GM12878 (cell line): ENCODE measurements around the gene LDB3. TPM values are rescaled to one million over a fixed set of nuclear protein-coding genes. Genes with fewer than 3 reads are reported as not detected.

ENCODE experiments used
- ATAC-seq: fragments of 200-7000 bp; cut with Tn5 transposase; 3 replicates; pipeline ENCODE4 v1.9.1; 2020; ENCODE audit warnings: mild to moderate bottlenecking, moderate library complexity
- BruUV-seq: library from RNA; stranded (reverse); fragments of 400-500 nt; replicated peaks from 2 replicates; lab custom pipeline; 2021; lab: Mats Ljungman, UMichigan
- CTCF ChIA-PET: fragments of 300-600 bp; sonication (Branson Sonifier 250); formaldehyde crosslinking; extraction: SDS; loops from one replicate; lab custom pipeline; 2021; ENCODE audit warnings: inconsistent platforms; lab: Yijun Ruan, JAX
- POLR2A ChIA-PET: fragments of 350-600 bp; formaldehyde crosslinking; extraction: SDS; loops from one replicate; lab custom pipeline; 2021; ENCODE audit warnings: inconsistent platforms; lab: Charles Lee
- RAD21 ChIA-PET: fragments of 300-600 bp; sonication (Branson Sonifier 250); formaldehyde crosslinking; loops from one replicate; lab custom pipeline; 2023; ENCODE audit warnings: antibody characterized with exemption; ENCODE audit not compliant: unreplicated experiment; lab: Charles Lee
- SMC1A ChIA-PET: fragments of 300-600 bp; sonication (Branson Sonifier 250); formaldehyde crosslinking; loops from one replicate; lab custom pipeline; 2023; ENCODE audit not compliant: unreplicated experiment, uncharacterized antibody; lab: Charles Lee
- DNase-seq: peaks from one replicate; pipeline ENCODE4 v3.0.0-alpha.2; 2011; ENCODE audit warnings: low read depth, low spot score
- FAIRE-seq: peaks from 3 replicates; lab custom pipeline; 2011; peaks lifted over from hg19 to GRCh38; lab: Jason Lieb, UNC
- H2AFZ ChIP-seq: 2 replicates; pipeline ENCODE4 v1.6.0; 2011; ENCODE audit warnings: low read depth, low read length, control low read depth; ENCODE audit not compliant: control insufficient read depth
- H3K27ac ChIP-seq: 2 replicates; pipeline ENCODE4 v1.5.1; 2011; ENCODE audit warnings: control low read depth; ENCODE audit not compliant: control insufficient read depth, insufficient read depth
- H3K27me3 ChIP-seq, 2 experiments: replicated peaks in 1 of 2; 2 replicates each; pipeline versions ENCODE4 v1.6.0 to v1.6.1; 2011; ENCODE audit warnings: low read length in 1 of 2; ENCODE audit not compliant: control insufficient read depth in 2 of 2, insufficient read depth in 2 of 2
- H3K36me3 ChIP-seq, 2 experiments: 2 replicates each; pipeline ENCODE4 v1.5.1; 2011; ENCODE audit warnings: low read length in 1 of 2; ENCODE audit not compliant: control insufficient read depth in 2 of 2, insufficient read depth in 2 of 2
- H3K4me1 ChIP-seq: 2 replicates; pipeline ENCODE4 v1.6.1; 2011; ENCODE audit warnings: mild to moderate bottlenecking, low read length, moderate library complexity, mixed read lengths; ENCODE audit not compliant: control insufficient read depth, insufficient read depth
- H3K4me2 ChIP-seq: 2 replicates; pipeline ENCODE4 v1.6.0; 2011; ENCODE audit warnings: control low read depth; ENCODE audit not compliant: control insufficient read depth, insufficient read depth
- H3K4me3 ChIP-seq: fragments of 200-600 bp; sonication (generic); 2 replicates; pipeline ENCODE4 v1.5.1; 2016
- H3K79me2 ChIP-seq: 2 replicates; pipeline ENCODE4 v1.6.0; 2011; ENCODE audit warnings: low read length; ENCODE audit not compliant: control insufficient read depth, insufficient read depth
- H3K9ac ChIP-seq: 2 replicates; pipeline ENCODE4 v1.8.0; 2011; ENCODE audit warnings: low read length, control low read depth, mixed read lengths; ENCODE audit not compliant: control insufficient read depth, insufficient read depth
- H3K9me3 ChIP-seq: replicated peaks from 3 replicates; pipeline ENCODE4 v1.5.1; 2011; ENCODE audit warnings: mild to moderate bottlenecking, low read length; ENCODE audit not compliant: control insufficient read depth, insufficient read depth
- H4K20me1 ChIP-seq: 2 replicates; pipeline ENCODE4 v1.6.0; 2011; ENCODE audit not compliant: control insufficient read depth, insufficient read depth
- BCL11A ChIP-seq: IDR thresholded peaks from 2 replicates; pipeline ENCODE4 v1.6.1; 2011; ENCODE audit warnings: low read depth, low read length
- CTCF ChIP-seq, 3 experiments: IDR thresholded peaks in 2 of 3; conservative IDR thresholded peaks in 1 of 3; 2 replicates each; pipeline ENCODE4 v1.5.1; 2011; ENCODE audit warnings: low read depth in 3 of 3, low read length in 3 of 3, mild to moderate bottlenecking in 3 of 3, control low read depth in 2 of 3, moderate library complexity in 2 of 3, inconsistent platforms in 1 of 3, mixed read lengths in 1 of 3; ENCODE audit not compliant: control insufficient read depth in 2 of 3, insufficient read depth in 1 of 3; ENCODE audit errors: extremely low read depth in 1 of 3
- ELK1 ChIP-seq: IDR thresholded peaks from 2 replicates; pipeline ENCODE4 v1.6.1; 2012; ENCODE audit warnings: low read depth, low read length, improper control_type of control experiment
- HDAC6 ChIP-seq: fragments of 200-600 bp; sonication (generic); IDR thresholded peaks from one replicate; pipeline ENCODE4 v1.8.0; 2017; ENCODE audit warnings: antibody characterized with exemption; ENCODE audit not compliant: unreplicated experiment
- NBN ChIP-seq: fragments of 450-650 bp; IDR thresholded peaks from 2 replicates; pipeline ENCODE4 v1.6.1; 2016
- NR2C2 ChIP-seq: IDR thresholded peaks from 2 replicates; pipeline ENCODE4 v1.6.1; 2011; ENCODE audit warnings: borderline replicate concordance, low read depth; ENCODE audit not compliant: control insufficient read depth, insufficient read length
- POLR2AphosphoS2 ChIP-seq: IDR thresholded peaks from 2 replicates; pipeline ENCODE4 v1.6.1; 2011; ENCODE audit warnings: low read depth, mild to moderate bottlenecking, low read length, improper control_type of control experiment, moderate library complexity
- RAD51 ChIP-seq: fragments of 450-650 bp; IDR thresholded peaks from 2 replicates; pipeline ENCODE4 v1.6.1; 2016; ENCODE audit warnings: moderate library complexity, mild to moderate bottlenecking, inconsistent platforms
- TAF1 ChIP-seq: IDR thresholded peaks from 2 replicates; pipeline ENCODE4 v1.6.1; 2011; ENCODE audit warnings: mild to moderate bottlenecking, low read depth, low read length, borderline replicate concordance
- TBL1XR1 ChIP-seq: IDR thresholded peaks from 2 replicates; pipeline ENCODE4 v1.6.1; 2012; ENCODE audit warnings: low read depth, low read length, improper control_type of control experiment
- TCF7 ChIP-seq: IDR thresholded peaks from 2 replicates; pipeline ENCODE4 v1.6.1; 2014; ENCODE audit warnings: antibody characterized with exemption, borderline replicate concordance
- WGBS: methylation state at CpG from one replicate; pipeline ENCODE4 v1.1.6; 2016; ENCODE audit warnings: low lambda C conversion rate; ENCODE audit not compliant: insufficient replicate concordance, insufficient coverage; ENCODE audit errors: missing lambda C conversion rate; 5-methylcytosine and 5-hydroxymethylcytosine counted together
- in situ Hi-C: fragments of 300-500 bp; cut with MboI; formaldehyde crosslinking; loops from 9 replicates; pipeline ENCODE4 v1.14.3; 2018; ENCODE audit warnings: mixed read lengths
- intact Hi-C: fragments of 100-400 bp; cut with micrococcal nuclease; formaldehyde crosslinking; loops from one replicate; pipeline ENCODE4 v1.14.2; 2022; ENCODE audit not compliant: unreplicated experiment
- polyA plus RNA-seq, 11 experiments: library from polyadenylated mRNA; depleted of rRNA in 4 of 11; unstranded in 6 of 11; stranded (reverse) in 5 of 11; fragments of >200 nt; fragmentation: Nextera tagmentation in 4 of 11; fragmentation: Illumina TruSeq in 1 of 11; extraction: Ambion mirVana in 4 of 11; extraction: Trizol in 1 of 11; gene quantifications; 1 replicate in 1 of 11; 2 replicates in 10 of 11; pipeline versions ENCODE4 v1.2.1 to v1.2.3, GENCODE V29; 2011 to 2016; ENCODE audit warnings: inconsistent platforms in 2 of 11, missing spikeins in 2 of 11, low read depth in 1 of 11
- total RNA-seq, 4 experiments: library from RNA; depleted of rRNA in 3 of 4; stranded (reverse); fragments of >200 nt in 3 of 4; fragmentation: Illumina TruSeq in 1 of 4; extraction: Trizol in 1 of 4; gene quantifications; 2 replicates each; pipeline versions ENCODE4 v1.2.1 to v1.2.3, GENCODE V29; 2013 to 2021

LDB3 gene
- total and polyA plus RNA-seq, 10 of the 15 experiments (the other 5 are each of a cell fraction or from before 2014, with no cell fraction given): 0.02 to 0.07 (median 0.04) TPM; not detected in 1

DNA sequence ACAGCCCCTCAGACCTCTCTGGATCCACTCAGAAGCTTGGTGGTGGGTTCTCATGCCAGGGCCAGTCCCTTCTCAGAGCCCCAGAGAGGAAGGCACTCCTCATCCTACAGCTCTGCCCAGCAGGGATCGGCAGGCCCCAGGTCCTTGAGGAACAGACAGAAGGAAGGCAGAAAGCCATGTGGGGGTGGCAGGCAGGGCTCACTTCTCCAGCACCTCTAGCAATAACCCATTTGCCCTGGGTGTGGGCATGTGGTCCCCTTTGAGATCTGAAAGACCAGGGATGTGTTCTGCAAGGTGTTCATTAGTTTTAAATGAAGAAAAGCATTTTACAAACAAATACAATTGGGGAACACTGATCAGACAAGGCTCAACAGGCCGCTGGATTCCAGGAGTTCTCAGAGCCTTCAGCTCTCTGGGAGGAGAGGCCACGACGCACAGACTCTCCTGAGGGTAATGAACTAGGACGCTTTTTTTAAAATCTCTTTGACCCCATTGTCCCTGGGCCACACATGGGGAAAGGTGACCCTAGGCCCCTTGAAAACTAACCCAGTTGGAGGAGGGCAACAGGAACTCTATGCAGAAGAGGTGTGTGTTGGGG lies 40.6 kb downstream of the LDB3 start:
- no peak for DNase-seq
- Histone ChIP-seq H3K4me1 (peaks cover 4% of the 10 kb centered on the region; the same call in 1 of the 2 replicates), H3K4me2 (no peak overlapping the region), H3K4me3 (no peak overlapping the region), H2AFZ (no peak overlapping the region), H3K79me2 (no peaks in the 10 kb centered on the region), H3K9ac (no peak overlapping the region), H3K27me3 (no peaks in the 10 kb centered on the region), H3K36me3 (no peaks in the 10 kb centered on the region), H3K27ac (no peak overlapping the region), H3K9me3 (no peaks in the 10 kb centered on the region), H4K20me1 (no peaks in the 10 kb centered on the region)
- ATAC-seq: no peak
- TF ChIP-seq NR2C2: no peak
- no peak for TF ChIP-seq TCF7
- no peak for TF ChIP-seq HDAC6
- no peak for TF ChIP-seq CTCF (IDR thresholded peaks at IDR 0.05 in 2 of 3, conservative IDR thresholded peaks at IDR 0.05 in 1 of 3; ENCODE audit: control insufficient read depth in 2 of 3, extremely low read depth in 1 of 3, insufficient read depth in 1 of 3, low read depth in 3 of 3, low read length in 3 of 3)
- TF ChIP-seq TBL1XR1: no peak
- TF ChIP-seq RAD51: no peak
- no peak for TF ChIP-seq NBN
- TF ChIP-seq TAF1: no peak
- TF ChIP-seq BCL11A: no peak
- no peak for TF ChIP-seq POLR2AphosphoS2
- no peak for TF ChIP-seq ELK1
- SMC1A ChIA-PET: interaction anchor here (1.2 kb wide), 1 partner anchor 190 kb away, joined by 4 read pairs; no protein-coding TSS in a partner anchor
- in situ Hi-C loops (no loop called here), intact Hi-C loops (no loop called here)
- RAD21 ChIA-PET: interaction anchor here (0.6 kb wide), 1 partner anchor 19 kb away, joined by 3 read pairs; no protein-coding TSS in a partner anchor
- BruUV-seq: no TSS peak
- POLR2A ChIA-PET: no interaction called here
- WGBS: 90% methylated on average over 5 of the region's 5 CpGs
- CTCF ChIA-PET: interaction anchor here (1.3 to 2.3 kb wide), 4 partner anchors 9 to 190 kb away, joined by 3 to 7 read pairs (median 4); no protein-coding TSS in a partner anchor
- no peak for FAIRE-seq
